ENCODE measurements around the gene SLC19A1.

The SLC19A1 gene

DNA sequence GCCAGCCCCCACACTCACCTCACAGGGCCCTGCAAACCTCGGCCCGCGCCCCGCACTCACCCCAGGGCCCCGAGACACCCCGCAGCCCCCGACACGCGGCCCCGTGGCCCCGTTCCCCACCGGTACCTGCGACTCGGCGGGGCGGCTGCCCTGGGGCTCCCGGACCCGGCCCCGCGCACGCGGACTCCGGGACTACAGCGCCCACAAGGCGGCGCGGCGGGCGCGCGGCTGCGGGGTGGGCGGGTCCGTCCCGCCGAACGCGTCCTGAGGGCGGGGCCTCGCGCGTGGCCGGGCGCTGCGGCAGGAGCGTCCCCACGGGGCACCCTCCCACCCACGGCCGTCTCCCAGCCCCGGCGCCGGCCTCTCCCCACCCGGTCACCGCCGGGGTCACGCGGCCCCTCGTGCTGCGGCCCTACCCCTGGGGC, at the start of gene SLC19A1:
TSS of gene SLC19A1 (minus strand) at position 199 of the 425 bp plus-strand sequence. CDS start 4,481 bp downstream, outside the sequence.
- Histone ChIP-seq H3K4me3 (peak within 1 kb of the TSS; percentile 53 to 80 (median 77)), H3K27ac (peak within 1 kb of the TSS; percentile 61 to 90 (median 78))

DNA sequence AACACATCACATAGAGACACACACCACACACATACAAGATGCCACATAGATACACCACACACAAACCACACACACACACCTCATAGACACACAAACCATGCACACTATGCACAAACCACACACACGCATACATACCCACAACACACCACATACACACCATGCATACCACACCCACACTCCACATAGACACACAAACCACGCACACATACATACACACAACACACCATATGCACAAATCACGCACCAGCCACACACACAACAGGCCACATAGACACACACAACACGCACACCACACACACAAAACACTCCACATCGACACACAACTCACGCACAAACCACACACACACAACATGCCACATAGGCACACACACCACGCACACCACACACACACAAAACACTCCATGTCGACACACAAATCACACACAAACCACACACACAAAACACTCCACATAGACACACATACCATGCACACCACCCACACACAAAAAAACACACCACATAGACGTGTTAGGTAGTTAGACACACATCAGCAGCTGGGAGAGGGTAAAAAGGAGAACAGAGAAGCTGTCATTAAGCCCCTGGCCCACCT, 49.5 kb upstream of the SLC19A1 start:
- H3K27ac ChIP-seq, result no peak overlapping the region
- no peak overlapping the region for H3K4me3 ChIP-seq

DNA sequence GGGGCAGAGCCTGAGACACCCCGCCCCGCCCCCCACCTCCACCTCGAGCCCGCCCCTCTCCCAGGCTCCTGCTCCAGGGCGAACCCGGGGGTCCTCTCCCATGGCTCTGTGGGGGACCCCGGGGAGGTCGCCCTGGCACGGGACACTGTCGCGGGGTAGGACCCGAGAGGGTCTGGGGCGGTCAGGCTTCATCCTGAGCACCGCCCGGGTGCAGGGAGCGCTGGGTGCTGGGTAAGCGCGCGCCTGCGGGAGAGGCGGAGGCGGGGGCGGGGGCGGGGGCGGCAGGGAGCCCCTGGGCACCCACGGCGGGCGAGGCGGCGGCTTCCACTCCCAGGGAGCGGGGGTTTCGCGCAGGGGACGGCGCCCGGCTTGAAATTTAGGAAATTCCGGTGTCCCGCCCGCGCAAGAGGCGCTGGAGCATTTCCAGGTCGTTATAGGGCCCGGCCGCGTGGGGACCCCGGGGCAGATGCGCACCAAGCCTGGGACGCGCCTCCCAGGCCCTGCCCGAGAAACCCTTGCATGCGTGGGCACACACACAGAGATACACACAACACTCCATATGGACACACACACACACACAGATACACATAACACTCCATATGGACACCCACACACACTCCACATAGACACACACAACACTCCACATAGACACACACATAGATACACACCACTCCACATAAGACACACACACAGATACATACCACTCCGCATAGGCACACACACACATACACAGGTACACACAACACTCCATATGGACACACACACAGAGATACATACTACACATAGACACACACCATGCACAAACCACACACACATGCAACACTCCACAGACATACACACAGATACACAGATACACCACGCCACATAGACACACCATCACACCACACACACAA, 48.7 kb upstream of the SLC19A1 start:
- peak overlapping the region; percentile 24 to 45 (median 34) for H3K4me3 ChIP-seq
- H3K27ac ChIP-seq, result peak overlapping the region in 4 of 21 experiments; percentile 18 to 71 (median 52)

DNA sequence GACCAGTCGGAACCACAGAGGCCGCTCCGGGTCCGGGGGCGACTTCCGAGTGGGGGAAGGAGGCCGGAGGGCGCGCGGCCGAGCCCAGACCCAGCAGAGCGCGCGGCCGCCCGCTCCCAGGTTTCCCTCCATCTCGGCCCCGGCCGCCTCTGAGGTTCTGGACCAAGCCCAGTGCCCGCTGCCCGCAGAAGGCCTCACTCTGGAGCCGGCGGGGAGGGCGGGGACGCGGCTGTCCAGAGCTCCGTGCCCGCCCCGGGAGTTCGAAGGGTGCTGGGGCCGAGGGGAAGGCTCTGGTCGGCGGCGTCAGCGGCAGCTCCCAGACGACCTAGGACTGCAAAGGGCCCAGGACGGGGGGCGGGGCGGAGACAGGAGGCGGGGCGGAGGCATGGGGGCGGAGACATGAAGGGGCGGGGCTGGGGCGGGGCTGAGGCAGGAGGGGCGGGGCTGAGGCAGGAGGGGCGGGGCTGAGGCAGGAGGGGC, 48.0 kb upstream of the SLC19A1 start:
- peak overlapping the region in 3 of 21 experiments; percentile 11 to 62 (median 30) for H3K27ac ChIP-seq
- H3K4me3 ChIP-seq, result peak overlapping the region; percentile 24 to 45 (median 34)

DNA sequence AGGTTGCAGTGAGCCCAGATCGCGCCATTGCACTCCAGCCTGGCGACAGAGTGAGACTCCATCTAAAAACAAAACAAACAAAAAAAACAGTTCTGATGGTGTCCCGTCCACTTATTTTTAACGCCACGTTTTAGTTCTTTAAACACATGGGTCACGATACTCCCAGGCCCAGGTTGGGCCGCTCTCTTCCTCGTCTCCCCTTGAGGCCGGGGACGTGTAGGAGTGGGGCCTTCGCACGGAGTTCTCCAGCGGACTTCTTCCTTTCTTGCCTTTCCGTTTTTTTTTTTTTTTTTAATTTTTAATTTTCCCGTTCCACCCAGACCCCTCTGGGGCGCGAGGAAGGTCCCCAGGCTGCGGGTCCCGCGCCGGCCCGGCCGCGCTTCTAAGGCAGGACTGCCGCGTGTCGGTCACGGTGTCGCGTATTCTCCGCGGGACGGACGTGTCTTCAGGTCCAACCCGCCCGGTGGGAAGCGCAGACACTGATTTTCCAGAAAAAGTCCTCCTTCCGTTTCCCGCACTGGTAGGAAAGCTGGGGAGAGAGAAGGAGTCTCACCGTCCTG, 47.5 kb upstream of the SLC19A1 start:
- H3K4me3 ChIP-seq, result peak overlapping the region; percentile 24 to 45 (median 34)
- peak overlapping the region in 2 of 21 experiments; percentile 30 to 62 for H3K27ac ChIP-seq

DNA sequence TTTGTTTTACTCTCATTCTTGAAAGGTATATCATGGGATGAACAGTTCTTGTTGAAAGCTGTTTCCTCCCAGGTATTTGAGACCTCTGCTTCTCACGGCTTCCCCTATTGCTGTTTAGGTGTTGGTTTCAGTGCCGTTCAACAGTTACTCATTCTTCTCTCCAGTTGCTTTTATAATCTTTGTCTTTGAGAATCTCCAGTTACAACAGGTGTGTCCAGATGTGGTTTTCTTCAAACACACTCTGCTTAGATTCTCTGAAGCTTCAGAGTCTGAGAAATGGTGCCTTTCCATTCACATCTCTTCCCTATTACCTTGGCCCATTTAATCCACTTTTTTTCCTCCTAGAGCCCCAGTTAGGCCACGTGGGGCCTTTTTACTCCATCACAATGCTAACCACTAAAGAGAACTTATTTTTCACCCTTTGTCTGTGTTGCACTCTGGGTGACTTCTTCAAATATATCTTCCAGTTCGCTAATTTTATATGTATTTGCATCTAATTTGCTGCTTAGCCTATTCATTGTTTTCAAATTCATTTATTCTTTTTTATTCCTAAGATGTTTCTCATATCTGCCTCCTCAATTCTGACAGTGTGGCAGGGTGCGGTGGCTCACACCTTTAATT, 46.7 kb upstream of the SLC19A1 start:
- Histone ChIP-seq H3K27ac (no peak overlapping the region), H3K4me3 (no peak overlapping the region)

DNA sequence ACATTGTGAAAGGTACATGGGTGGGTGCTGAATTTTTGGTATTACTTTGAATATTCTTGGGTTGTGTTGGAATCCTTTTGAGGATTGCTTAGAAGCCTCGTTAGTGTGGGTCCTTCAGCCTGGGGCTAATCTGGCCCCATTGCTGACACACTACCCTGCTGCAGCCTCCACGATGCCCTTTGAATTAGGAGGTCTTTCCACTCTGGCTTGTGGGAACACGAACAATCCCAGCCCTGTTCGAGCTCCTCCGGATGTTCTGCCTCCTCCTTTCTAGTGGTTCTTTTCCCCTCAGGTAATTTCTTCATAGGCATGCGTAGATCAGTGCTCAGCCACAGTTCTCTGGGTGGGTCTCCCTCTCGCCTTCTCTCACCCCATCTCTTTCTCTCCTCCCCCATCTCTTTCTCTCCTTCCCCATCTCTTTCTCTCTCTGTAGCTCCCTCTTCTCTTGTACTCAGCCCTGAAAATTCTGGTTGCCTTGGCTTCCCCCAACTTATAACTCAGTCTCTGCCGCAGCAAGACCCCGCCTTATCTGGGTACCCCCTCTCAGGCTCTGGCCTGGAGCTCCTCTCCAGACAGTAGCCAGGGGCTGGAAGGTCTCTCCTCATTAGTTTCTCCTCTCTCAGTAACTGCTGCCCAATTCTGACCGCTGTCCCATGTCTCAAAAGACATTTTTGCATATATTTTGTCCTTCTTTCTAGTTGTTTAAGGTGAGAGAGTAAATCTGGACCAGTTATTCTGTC, 46.0 kb upstream of the SLC19A1 start:
- no peak overlapping the region for H3K4me3 ChIP-seq
- no peak overlapping the region for H3K27ac ChIP-seq

DNA sequence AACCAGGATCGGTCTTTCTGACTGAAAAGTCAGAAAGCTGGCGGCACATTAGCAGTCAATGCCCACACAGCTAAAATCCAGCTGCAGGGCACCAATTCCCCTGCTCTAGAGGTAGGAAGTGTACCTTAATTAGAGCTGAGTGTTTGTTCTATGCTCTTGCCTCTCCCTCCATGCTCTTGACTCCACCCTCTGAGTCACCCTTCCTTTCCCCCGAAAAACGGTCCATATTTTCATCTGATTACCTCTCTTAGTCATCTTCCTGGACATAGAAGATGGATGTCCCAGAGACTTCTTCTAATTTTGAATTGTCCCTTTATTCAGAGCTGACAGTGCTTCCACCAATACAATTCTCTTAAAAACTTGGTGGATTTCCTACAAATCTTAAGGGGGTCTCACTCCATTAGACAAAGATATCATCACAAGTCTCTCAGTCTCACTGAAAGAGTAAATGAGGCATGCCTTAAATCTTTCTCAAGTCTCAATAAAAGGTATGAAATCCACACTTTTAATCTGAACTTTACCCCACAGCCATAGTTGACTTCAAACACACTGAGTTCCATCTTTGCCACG, 44.1 kb upstream of the SLC19A1 start:
- Histone ChIP-seq H3K4me3 (no peak overlapping the region), H3K27ac (no peak overlapping the region)

DNA sequence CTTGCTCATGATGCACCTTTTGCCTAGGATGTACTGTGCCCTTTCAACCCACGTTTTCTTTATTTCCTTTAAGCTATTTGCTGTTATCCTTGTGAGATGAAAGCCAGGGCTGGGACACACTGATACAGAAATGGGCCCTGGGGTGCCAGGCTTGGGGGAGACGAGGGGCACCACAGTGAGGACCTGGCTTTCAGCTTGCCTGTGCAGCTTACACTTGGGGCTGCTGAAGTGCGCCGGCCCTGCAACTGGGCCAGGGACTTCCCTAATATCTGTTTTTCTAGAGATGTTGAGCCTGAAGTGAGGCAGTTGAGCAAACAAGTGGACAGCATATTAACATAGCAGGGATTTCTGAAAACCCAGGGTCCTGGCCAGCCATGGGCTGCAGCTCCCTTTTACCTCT, 42.5 kb upstream of the SLC19A1 start:
- H3K27ac ChIP-seq, result no peak overlapping the region
- no peak overlapping the region for H3K4me3 ChIP-seq

DNA sequence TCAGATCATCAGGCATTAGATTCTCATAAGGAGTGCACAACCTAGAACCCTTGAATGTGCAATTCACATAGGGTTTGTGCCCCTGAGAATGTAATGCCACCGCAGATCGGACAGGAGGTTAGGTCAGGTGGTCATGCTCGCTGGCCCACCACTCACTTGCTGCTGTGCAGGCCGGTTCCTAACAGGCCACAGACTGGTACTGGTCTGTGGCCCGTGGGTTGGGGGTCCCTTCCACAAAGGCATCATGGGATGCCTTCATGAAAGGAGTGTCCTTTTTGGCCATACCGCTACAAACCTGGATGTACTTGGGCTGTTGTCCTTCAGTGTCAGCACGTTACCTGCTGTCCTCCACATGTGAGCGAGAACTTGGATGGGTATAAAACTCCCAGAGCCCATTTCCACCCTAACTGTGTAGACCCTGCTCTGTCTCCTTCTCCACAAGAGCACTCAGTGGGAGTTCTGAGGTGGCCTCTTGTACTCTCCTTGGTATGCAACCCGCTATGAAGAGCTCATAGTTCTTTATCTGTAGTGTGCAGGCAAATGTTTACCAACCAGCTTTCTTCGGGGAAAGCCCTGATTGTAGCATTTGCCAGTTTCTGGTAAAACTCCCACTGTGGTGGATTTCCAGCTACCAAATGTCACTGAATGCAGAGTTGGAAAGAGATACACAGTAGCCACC, 41.7 kb upstream of the SLC19A1 start:
- H3K4me3 ChIP-seq, result no peak overlapping the region
- no peak overlapping the region for H3K27ac ChIP-seq

DNA sequence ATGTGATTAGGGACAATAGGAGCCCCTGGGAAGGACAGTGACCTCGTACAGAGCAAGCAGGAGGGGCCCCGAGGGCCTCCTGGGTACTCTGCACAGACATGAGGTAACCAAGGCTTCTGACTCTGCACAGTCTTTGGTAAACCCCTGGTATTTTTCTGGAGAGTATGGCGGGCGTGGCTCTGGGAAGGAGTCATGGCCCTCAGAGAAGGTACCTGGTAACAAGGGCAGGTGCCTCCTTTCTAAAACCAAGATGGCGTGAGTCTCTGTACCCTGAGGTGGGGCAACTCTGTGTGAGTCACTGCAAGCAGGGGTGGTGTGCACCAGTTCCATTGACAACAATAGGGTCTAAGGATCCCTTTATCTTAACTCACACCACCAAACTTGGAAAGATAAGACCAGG, 39.9 kb upstream of the SLC19A1 start:
- Histone ChIP-seq H3K4me3 (no peak overlapping the region), H3K27ac (no peak overlapping the region)

DNA sequence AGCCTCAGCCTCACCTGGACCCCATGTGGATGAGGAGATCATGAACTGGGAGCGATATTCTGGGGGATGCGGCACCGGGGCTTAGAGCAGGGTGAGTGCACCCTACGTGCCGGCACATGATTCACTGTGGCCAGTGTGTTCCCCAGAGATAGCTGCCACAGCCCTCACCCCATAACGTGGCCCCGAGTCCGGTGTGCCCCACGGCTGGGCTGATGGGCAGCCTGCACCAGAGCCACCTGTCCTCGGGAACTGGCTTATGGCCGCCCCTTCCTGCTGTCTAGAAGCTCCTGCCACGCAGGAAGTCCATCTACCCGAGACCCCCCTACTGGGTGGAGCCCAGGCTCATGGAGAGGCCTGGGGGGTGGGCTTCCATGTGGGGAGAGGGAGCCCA, 39.1 kb upstream of the SLC19A1 start:
- H3K4me3 ChIP-seq, result no peak overlapping the region
- H3K27ac ChIP-seq, result no peak overlapping the region

DNA sequence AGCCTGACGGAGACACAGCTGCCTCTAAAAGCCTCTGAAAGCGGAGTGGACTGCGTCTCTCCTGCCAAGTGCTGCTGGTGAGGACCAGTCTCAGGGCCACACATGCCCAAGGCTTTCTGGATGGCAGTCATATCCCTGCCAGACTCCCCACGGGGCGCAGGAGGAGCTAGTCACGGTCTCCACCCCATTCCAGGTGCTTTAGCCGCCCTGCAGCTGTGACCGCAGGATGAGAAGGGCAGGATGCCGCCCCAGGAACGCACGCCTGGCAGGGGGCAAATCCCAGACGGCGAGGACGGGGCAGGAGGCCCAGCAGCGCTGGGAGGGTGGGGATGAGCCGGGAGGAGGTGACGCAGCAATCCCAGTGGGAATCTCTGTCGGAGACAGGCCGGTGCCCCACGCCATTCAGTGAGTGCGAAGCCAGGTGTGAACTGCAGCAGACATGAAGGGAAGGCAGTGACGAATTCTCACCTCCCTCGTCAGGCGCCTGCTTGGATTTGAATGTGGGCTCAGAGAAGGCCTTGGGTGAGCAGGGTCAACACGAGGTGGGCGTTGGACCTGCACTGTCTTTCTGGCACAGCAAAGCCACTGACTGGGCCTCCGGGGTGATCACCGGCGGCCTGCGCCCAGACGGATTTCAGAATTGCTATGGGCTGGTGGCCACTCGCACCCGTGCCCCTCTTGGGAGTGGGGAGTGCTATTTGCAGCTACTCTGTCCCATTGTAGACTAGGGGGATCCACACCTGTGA, 38.5 kb upstream of the SLC19A1 start:
- Histone ChIP-seq H3K27ac (no peak overlapping the region), H3K4me3 (no peak overlapping the region)

DNA sequence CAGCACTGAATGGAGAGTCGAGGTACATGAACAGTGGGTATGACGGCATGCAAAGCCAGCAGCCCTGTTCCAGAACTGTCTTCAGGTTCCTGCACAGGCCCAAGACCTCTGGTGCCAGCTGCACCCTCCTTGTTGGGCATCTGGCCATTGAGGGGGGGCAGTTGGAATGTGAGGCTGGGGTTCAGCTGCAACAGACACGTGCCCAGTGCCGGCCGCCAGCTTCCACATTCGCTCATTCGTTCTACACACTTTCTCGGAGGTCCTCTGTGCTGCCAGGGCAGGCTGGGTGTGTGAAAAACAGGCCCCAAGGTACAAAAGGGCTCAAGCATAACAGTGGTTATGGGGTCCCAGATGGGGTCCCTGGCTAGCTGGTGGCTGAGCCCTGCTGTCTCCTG, 37.9 kb upstream of the SLC19A1 start:
- Histone ChIP-seq H3K27ac (no peak overlapping the region), H3K4me3 (no peak overlapping the region)

DNA sequence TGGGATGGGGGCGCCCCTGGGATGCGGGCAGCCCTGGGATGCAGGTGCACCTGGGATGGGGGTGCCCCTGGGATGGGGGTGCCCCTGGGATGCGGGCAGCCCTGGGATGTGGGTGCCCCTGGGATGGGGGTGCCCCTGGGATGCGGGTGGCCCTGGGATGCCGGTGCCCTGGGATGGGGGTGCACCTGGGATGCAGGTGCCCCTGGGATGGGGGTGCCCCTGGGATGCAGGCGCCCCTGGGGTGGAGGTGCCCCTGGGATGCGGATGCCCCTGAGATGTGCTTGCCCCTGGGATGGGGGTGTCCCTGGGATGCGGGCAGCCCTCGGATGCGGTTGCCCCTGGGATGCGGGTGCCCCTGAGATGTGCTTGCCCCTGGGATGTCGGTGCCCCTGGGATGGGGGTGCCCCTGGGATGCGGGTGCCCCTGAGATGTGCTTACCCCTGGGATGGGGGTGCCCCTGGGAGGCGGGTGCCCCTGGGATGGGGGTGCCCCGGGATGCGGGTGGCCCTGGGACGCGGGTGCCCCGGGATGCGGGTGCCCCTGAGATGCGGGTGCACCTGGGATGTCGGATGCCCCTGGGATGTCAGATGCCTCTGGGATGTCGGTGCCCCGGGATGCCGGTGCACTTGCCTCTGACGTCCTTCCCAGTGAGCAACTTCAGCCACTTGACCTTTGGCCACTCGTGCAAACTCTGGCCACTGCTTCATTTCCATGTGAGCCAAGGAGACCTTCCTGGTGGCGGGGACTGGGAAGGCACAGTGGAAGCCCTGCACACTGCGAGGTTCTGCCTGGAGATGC, 37.3 kb upstream of the SLC19A1 start:
- no peak overlapping the region for H3K4me3 ChIP-seq

DNA sequence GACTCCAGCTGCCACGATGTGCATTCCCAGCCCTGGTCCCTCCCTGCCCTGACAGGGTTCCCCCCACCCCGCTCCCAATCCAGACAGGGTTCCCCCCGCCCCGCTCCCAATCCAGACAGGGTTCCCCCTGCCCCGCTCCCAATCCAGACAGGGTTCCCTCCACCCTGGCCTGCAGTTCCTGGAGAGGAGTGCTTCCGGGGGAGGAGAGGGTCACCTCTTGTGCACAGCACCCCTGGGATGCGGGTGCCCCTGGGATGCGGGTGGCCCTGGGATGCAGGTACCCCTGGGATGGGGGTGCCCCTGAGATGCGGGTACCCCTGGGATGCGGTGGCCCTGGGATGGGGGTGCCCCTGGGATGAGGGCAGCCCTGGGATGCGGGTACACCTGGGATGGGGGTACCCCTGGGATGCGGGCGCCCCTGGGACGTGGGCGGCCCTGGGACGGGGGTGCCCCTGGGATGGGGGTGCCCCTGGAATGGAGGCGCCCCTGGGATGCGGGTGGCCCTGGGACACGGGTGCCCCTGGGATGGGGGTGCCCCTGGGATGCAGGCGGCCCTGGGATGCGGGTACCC, 36.7 kb upstream of the SLC19A1 start:
- H3K4me3 ChIP-seq, result no peak overlapping the region
- no peak overlapping the region for H3K27ac ChIP-seq

More for the DNA sequence above, 37.3 kb upstream of the SLC19A1 start:
- no peak overlapping the region for H3K27ac ChIP-seq

Data from skin epidermis (tissue), 12 donors.